ENCODE results near the gene FZD4.
"Not testable (repeated sequence)": the region's sequence is repeated elsewhere in the genome, so short reads cannot be mapped to it uniquely, and the experiment has no call there.

FZD4 gene

DNA sequence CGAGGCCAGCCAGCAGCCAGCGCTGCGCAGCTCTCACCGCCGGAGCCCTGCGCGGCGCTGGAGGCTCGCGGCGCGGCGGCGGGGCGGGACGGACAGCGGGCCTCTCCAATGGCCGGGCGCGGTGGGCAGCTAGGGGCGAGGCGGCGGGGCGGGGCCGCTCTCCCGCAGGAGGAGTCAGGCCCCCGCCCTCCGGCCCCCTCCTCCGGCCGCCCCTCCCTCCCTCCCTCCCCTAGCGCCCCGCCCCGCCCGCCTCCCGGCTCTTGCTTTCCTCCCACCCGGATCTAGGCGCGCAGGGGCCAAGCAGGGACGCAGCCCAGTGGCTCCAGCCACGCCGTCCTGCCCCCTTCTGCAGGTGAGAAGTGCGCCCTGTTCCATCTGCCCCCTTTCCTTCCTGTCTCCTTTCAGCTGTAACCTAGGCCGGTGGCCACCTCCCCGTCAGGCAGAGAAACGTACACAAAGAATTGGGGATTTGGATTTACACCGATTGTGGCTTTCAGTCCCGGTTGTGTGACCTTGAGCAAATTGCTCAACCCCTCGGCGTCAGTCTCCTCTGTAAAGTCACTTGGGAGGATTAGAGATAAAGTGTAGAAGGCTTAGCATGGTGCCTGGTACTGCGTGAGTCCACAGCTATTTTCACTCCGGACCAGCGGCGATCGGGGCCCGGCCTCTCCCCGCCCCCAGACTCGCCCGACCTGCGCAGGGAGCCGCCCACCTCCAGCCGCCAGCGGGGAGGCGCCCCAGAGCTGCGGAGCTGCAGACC, at the start of gene FZD4:
TSS of gene FZD4 (minus strand) at position 35 of the 760 bp plus-strand sequence. CDS start 310 bp downstream, outside the sequence.
- CTCF ChIA-PET = interaction anchor here (0.8 to 1.3 kb wide), 2 partner anchors 16 to 30 kb away, joined by 3 to 7 read pairs; no protein-coding TSS in a partner anchor

GRCh38 chr11:87004281-87004680, 49.1 kb upstream of the FZD4 start:
- H3K27ac ChIP-seq; DNase-seq (ENCODE audit: low spot score); POLR2A ChIA-PET (ENCODE audit: low non-redundant PET): not testable (repeated sequence)
- CTCF ChIA-PET = interaction anchor here (0.5 kb wide), 1 partner anchor 988 kb away, joined by 3 read pairs; no protein-coding TSS in a partner anchor

More for the DNA sequence above, at the start of gene FZD4:
- H3K27ac ChIP-seq = peak within 1 kb of the TSS; percentile 89
- no peak; the same call in 1 of the 2 replicates for TF ChIP-seq CTCF (conservative IDR thresholded peaks at IDR 0.05; ENCODE audit: low read depth)
- DNase-seq (ENCODE audit: low spot score) = peak; percentile 90
- POLR2A ChIA-PET (ENCODE audit: low non-redundant PET) = interaction anchor here (0.6 kb wide), 1 partner anchor 228 kb away, joined by 6 read pairs; no protein-coding TSS in a partner anchor

DNA sequence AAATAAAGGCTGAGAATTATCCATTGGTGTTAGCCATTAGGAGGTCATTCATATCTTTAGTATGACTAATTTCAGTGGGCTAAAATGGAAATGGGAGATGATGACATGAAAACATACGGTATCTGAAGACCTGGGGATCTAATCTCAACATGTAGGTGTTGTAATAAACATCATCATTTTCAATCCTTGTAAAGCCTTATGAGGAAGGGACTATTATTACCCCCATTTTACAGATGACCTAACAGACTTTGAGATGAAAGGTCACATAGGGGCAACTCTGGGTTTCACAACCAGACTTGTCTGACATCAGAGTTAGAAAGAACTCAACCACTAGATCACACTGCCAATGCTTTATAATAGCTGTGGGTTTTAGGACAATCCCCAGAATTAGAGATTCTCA, 47.7 kb upstream of the FZD4 start:
- ChIA-PET CTCF (no interaction called here), POLR2A (ENCODE audit: low non-redundant PET) (no interaction called here)
- DNase-seq (ENCODE audit: low spot score) = no peak
- H3K27ac ChIP-seq = no peak overlapping the region
- no peak for TF ChIP-seq CTCF (conservative IDR thresholded peaks at IDR 0.05; ENCODE audit: low read depth)

DNA sequence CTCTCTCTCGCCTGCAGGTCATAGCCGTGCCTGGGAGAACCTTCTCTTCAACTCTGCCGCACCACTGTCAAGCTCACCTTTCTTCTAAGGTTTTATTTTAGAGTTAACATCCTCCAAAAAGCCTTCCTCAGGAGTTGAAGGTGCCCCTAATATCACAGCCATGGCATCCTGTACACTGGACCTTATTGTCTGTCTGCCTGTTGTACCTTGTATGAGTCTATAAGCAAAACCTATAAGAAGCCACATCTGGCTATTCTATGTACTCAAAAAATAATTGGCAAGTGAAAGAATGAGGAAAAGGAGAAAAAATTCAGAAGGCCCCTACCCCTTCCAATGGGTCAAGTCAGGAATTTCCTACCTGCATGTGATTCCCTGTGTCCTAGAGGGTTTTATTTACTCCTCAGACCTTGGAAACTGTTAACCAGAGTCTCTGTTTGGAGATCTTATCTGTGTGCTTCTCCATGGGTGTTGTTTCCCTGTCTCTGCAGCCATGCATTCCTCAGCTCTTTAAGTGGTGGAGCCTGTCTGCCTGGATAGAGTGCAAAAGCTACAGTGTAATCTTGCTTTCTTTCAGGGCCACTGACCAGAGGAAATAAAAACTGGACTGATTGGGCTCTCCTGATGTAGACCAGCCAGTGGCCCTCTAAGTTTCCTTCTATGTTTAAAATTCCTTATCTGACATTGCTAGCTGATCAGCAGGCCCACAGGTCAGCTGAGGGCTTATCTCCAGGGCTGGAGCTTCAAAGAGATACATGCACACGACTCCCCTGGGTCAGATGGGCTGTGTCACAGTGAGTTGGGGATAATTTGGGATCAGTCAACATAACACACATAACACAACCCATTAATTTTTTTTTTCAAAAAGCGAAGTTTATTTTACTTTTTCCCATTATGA, 44.9 kb upstream of the FZD4 start:
- POLR2A ChIA-PET (ENCODE audit: low non-redundant PET) = no interaction called here
- no peak for DNase-seq (ENCODE audit: low spot score)
- H3K27ac ChIP-seq = no peak overlapping the region
- no peak for TF ChIP-seq CTCF (conservative IDR thresholded peaks at IDR 0.05; ENCODE audit: low read depth)
- CTCF ChIA-PET = interaction anchor here (0.5 to 1.1 kb wide), 2 partner anchors 91 to 130 kb away, joined by 3 read pairs; no protein-coding TSS in a partner anchor

DNA sequence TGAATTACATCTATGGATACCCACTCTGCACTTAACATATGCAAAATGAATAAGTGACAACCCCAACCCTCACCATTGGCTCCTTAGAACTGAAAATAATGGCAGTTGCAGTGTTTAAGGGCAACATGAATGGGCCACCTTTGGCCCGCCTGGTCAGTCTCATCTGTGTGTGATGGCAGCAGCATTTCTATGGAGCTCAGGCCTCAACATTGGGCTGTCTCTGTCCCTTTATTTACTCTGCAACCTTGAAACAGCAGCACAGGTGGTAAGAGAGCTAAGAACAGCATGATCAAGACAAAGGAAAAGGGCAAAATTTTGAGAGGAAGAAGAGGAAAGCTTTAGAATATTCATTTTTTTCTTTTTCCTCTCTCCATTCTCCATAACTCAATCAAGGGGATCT, 44.2 kb upstream of the FZD4 start:
- CTCF ChIA-PET = interaction anchor here (0.5 to 1.1 kb wide), 2 partner anchors 92 to 129 kb away, joined by 3 read pairs; no protein-coding TSS in a partner anchor
- no peak overlapping the region for H3K27ac ChIP-seq
- no peak for DNase-seq (ENCODE audit: low spot score)
- no peak for TF ChIP-seq CTCF (conservative IDR thresholded peaks at IDR 0.05; ENCODE audit: low read depth)
- POLR2A ChIA-PET (ENCODE audit: low non-redundant PET) = no interaction called here

GRCh38 chr11:86996953-86997570, 41.9 kb upstream of the FZD4 start:
- no peak for TF ChIP-seq CTCF (conservative IDR thresholded peaks at IDR 0.05; ENCODE audit: low read depth)
- CTCF ChIA-PET = interaction anchor here (0.6 kb wide), 2 partner anchors 16 to 27 kb away, joined by 3 read pairs; no protein-coding TSS in a partner anchor
- POLR2A ChIA-PET (ENCODE audit: low non-redundant PET) = no interaction called here
- DNase-seq (ENCODE audit: low spot score) = no peak
- H3K27ac ChIP-seq = no peak overlapping the region
